Esophagus muscularis mucosa (tissue), 3 donors: ENCODE results near the gene SUN1.

Experiments used
- POLR2A ChIP-seq: fragments of 450-650 bp; IDR thresholded peaks from one replicate; pipeline ENCODE4 v1.6.1; 2017; ENCODE audit warnings: antibody characterized with exemption, moderate library complexity, mild to moderate bottlenecking, low read depth
- POLR2AphosphoS5 ChIP-seq, 2 donors: sonication (generic); formaldehyde crosslinking; IDR thresholded peaks; one replicate each; pipeline ENCODE4 v1.6.1; 2017; ENCODE audit warnings: antibody characterized with exemption in 2 of 2
- TF ChIP-seq, protein P1 (sequence below), 3 experiments: fragments of 200-600 bp in 2 of 3; fragments of 450-650 bp in 1 of 3; sonication (generic) in 2 of 3; IDR thresholded peaks; one replicate each; pipeline ENCODE4 v1.5.1; 2017 to 2019; ENCODE audit warnings: antibody characterized with exemption in 3 of 3, mild to moderate bottlenecking in 2 of 3, moderate library complexity in 1 of 3

DNA sequence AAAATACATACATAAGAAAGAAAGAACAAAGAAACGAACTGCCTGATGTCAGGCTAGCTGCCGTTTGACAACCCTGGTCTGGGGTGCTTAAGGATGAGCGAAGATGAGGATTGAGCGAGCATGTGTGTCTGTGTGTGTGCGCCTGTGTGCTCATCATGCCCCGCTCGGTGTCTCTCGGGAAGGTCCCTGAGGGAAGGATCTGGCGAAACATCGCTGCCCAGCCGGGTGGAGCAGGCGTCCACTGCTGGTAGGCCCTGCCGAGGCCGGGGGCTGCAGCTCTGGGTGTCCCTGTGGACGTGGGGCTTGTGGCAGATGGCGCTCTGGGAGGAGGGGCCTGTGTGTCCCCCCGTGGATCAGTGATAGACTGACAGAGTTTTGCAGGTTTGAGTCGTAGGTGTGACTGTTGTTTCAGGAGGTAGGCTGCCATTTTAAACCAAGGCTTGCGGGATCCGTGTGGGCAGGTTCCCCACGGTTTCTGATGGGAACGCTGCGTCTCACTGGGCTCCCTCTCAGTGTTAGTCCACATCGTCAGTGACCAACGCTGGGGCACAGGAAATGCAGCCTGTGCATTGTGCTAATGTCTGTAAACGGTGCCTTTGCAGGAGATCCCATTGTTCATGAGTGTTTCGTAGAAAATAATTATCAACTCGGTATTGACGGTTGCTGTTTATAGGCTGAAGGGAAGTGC, 5.9 kb upstream of the SUN1 start:
- TF ChIP-seq, protein P1, sequence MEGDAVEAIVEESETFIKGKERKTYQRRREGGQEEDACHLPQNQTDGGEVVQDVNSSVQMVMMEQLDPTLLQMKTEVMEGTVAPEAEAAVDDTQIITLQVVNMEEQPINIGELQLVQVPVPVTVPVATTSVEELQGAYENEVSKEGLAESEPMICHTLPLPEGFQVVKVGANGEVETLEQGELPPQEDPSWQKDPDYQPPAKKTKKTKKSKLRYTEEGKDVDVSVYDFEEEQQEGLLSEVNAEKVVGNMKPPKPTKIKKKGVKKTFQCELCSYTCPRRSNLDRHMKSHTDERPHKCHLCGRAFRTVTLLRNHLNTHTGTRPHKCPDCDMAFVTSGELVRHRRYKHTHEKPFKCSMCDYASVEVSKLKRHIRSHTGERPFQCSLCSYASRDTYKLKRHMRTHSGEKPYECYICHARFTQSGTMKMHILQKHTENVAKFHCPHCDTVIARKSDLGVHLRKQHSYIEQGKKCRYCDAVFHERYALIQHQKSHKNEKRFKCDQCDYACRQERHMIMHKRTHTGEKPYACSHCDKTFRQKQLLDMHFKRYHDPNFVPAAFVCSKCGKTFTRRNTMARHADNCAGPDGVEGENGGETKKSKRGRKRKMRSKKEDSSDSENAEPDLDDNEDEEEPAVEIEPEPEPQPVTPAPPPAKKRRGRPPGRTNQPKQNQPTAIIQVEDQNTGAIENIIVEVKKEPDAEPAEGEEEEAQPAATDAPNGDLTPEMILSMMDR (IDR thresholded peaks at IDR 0.05) = no peak
- TF ChIP-seq POLR2AphosphoS5 (IDR thresholded peaks at IDR 0.05) (no peak), POLR2A (no peak)
